Anterior cingulate cortex (tissue), 58 donors: ENCODE measurements around the gene TNFRSF6B.
"Not testable (repeated sequence)": the region's sequence is repeated elsewhere in the genome, so short reads cannot be mapped to it uniquely, and the experiment has no call there.

Experiments
- DNase-seq, 58 donors: peaks; one replicate each; lab custom pipeline; 2025; lab: John Stamatoyannopoulos, UW

Gene TNFRSF6B

DNA sequence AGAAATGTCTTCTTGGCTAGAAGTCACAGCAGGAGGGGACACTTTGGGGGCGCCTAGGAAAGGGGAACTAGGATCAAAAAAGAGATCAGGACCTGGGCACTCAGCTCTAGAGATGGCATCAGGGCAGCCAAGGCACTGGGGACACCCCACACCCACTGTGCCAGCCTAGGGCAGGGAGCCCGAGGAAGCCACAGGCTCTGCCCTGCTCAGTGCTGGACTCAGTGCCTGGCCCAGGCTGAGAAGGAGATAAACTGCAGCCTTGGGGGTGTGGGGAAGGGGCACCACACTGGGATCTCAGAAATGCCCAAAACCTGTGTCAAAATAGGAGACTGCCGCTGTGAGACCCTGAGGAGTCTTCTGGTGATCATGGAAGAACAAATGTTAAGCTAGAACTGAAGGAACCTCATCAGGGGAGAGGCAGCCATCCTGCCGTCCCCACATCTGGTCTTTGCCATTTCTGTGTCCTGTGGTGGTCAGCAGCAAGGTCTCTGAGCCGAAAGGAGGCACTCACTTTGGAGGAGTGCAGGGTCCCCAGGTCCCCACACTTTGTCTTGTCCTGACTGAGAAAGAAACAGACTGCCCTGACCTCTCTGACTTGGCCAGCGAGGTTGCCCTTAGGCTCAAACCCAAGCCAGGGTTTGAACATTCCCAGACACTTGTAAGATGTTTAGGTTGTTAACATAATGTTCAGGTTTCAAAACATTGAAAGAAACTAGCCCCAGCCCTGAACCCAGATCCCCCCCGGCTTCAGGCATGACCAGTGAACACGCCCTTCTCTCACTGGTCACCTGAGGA lies 9.0 kb downstream of the TNFRSF6B start:
- no peak for DNase-seq

DNA sequence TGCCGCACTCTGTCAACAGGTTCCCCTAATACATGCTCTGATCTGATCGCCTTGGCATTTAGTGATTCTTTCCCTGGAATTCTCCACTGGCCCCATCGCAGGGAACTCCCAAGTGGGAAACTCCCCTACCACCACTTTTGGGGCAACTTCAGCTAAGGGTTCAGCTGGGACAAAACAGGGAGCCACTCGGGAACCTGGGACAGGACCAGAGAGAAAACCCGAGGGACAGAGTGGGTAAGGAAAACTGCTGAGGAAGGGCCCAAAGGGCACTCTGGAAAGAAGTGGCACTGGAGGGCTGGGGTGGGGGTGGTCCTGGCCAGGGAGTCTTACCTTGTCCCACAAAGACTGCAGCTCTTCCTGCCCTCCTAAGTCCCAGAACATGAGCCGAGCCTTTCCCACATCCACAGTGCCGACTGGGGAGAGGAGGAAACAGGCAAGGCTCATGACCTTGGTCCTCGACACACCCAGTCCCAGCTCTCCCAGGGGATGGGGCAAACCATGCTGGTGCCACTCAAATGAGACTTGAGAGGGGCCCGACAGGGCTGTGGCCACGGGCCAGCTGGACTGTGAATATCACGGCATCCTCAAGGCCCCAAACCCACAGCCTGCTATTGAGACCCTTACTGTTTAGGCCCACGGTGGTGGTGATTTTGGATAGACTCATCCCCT lies 9.7 kb downstream of the TNFRSF6B start:
- DNase-seq = no peak

DNA sequence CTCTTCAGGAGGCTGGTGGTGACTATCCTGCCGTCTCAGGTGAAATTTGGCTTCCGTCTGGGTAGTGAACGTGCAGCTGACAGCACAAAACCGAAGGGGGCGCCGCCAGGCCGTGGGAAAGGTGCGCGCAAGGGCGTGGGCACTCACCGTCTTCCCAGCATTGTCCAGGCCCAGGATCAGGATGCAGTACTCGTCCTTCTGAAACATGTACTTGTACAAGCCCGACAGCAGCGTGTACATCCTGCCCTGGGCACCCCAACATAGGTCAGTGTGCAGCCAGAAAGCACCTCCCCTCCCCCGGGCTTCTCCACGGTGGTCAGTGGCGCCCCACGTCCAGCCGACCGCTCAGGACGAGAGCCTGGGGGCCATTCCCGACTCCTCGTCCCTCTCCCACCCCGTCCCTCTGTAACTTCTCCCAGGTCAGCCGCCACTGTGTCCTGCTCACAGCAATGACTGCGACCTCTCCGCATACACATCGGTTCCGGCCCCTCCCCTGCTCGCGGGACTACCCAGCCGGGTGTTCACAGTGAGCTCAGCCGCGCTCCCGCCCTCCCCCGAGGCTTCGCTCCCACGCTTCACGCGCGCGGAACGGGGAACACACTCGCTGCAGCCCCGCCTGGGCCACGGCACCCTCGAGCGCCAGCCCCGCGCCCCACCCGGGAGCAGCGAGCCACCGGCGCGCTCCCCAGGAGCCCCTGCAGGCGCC lies 10.6 kb downstream of the TNFRSF6B start:
- DNase-seq = peak in 8 of 58 donors; percentile 18 to 65 (median 42)

DNA sequence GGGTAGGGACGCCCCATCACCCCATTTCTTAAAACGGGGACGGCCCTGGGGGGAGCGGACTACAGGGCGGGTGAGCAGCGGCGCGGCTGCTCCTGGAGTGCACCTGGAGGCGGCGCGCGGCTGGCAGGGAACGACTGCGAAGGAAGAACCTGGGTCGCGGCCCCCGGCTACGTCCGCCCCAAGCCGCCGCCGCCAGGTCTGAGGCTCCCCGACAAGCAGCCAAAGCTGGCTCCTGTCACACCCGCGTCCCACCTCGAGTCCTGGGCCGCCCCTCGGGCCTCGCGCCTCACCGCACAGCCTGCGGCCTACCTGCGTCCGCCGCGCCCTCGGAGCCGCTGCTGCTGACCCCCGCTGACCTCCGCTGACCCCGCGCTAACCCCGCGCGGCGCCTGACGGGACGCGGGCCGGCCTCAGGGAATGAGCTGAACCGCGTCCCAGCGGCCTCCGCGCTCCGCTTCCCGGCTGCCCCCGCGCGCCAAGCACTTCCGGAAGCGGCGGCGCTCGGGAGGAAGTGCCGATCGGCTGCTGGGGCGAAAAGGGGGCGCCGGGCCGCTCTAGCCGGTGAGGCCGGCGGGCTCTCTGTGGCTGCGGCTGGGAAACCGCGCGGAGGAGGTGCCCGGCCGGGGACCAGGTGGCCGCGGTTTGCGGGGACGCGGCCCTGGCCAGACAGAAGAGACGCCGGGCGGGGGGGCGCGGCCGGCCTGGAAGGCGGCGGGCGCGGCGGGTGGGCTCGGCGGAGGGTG lies 11.3 kb downstream of the TNFRSF6B start, which contains the start of the genes ARFRP1 and ZGPAT:
TSS of gene ARFRP1 (minus strand) at position 419 of the 743 bp plus-strand sequence. CDS start 885 bp downstream, outside the sequence.
TSS of gene ZGPAT (plus strand) at position 482 of the 743 bp plus-strand sequence. CDS start 542 bp downstream, outside the sequence.
- DNase-seq = peak; percentile 42 to 94 (median 86)

DNA sequence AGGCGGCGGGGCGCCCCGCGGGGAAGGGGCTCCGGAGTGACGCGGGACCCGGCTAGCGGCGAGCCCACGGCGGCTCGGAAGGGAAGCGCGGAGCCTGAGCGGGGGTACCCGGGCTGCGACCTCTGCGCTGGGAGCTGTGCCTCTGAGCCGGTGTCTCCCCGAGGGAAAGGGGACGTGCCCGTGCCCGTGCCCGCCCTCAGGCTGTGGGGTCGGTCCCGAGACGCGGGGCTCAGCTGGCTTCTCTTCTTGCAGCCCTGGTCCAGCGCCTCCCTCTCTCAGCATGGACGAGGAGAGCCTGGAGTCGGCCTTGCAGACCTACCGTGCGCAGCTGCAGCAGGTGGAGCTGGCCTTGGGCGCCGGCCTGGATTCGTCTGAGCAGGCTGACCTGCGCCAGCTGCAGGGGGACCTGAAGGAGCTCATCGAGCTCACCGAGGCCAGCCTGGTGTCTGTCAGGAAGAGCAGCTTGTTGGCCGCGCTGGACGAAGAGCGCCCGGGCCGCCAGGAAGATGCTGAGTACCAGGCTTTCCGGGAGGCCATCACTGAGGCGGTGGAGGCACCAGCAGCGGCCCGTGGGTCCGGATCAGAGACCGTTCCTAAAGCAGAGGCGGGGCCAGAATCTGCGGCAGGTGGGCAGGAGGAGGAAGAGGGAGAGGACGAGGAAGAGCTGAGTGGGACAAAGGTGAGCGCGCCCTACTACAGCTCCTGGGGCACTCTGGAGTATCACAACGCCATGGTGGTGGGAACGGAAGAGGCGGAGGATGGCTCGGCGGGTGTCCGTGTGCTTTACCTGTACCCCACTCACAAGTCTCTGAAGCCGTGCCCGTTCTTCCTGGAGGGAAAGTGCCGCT lies 12.1 kb downstream of the TNFRSF6B start:
- no peak for DNase-seq

DNA sequence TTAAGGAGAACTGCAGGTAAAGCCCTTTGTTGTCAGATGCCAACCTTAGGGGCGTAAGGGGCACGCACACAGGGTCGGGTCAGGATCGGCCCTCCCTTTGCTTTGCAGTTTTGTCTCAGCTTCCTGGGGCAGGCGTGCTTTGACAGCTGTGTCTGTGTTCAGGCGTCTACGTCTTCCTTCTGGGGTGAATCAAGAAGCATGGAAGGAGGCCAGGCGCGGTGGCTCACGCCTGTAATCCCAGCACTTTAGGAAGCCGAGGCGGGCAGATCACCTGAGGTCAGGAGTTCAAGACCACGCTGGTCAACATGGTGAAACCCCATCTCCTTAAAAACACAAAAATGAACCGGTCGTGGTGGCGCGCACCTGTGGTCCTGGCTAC lies 12.7 kb downstream of the TNFRSF6B start:
- no peak for DNase-seq

DNA sequence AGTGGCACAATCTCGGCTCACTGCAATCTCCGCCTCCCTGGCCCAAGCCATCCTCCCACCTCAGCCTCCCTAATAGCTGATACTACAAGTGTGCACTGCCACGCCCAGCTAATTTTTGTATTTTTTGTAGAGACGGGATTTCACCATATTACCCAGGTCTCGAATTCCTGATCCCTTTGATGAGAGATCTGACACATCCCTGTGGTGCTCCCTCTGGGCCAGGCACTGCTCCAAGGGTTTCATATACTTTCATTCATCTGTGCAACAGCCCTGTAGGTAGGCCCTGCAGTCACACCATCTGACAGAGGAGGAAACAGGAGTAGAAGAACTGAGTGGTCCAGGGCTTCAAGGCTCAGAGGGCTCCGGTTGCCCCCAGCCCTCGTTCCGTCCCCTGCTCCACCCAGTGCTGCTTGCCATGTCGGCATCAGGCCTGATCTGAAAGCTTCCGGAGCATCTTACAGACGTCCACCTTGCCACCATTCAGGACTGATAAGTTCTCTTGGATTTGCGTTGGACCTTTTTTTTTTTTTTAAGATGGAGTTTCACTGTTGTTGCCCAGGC lies 14.7 kb downstream of the TNFRSF6B start:
- no peak for DNase-seq

DNA sequence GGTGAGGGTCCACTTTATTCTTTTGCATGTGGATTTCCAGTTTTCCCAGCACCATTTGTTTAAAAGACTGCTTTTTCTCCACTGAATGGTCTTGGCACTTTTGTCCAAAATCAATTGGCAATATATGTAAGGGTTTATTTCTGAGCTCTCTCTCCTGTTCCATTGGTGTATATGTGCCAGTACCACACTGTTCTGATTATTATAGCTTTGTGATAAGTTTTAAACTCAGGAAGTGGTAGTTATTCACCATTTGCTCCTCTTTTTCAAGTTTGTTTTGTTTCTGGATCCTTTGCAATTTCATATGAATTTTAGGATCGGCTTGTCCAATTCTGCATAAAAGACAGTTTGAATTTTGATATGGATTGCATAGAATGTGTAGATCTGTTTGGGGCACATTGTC lies 15.7 kb downstream of the TNFRSF6B start:
- DNase-seq = no peak

DNA sequence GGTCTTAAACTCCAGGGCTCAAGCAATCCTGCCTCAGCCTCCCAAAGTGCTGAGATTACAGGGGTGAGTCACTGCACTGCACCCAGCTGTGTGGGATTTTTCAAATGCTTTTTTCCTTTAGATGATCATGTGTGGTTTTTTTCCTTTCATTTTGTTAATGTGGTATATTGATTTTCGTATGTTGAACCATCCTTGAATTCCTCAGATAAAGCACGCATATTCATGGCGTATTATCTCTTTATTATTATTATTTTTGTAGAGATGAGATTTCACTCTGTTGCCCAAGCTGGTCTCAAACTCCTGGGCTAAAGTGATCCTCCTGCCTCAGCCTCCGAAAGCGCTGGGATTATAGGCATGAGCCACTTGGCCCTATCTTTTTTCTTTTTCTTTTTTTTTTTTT lies 18.4 kb downstream of the TNFRSF6B start:
- DNase-seq = no peak

DNA sequence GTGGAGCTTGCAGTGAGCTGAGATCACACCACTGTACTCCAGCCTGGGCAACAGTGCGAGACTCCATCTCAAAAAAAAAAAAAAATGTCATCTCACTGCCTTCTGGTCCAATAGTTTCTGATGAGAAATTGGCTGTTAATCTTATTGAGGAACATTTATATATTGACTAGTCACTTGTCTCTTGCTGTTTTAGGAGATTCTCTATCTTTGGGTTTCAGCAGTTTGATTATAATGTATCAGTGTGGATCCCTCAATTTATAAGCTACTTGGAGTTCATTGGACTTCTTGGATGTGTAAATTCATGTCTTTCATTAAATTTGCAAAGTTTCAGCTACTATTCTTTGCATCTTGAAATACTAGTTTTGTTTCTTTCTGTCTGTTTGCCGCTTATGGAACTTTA lies 22.5 kb downstream of the TNFRSF6B start:
- DNase-seq = no peak

DNA sequence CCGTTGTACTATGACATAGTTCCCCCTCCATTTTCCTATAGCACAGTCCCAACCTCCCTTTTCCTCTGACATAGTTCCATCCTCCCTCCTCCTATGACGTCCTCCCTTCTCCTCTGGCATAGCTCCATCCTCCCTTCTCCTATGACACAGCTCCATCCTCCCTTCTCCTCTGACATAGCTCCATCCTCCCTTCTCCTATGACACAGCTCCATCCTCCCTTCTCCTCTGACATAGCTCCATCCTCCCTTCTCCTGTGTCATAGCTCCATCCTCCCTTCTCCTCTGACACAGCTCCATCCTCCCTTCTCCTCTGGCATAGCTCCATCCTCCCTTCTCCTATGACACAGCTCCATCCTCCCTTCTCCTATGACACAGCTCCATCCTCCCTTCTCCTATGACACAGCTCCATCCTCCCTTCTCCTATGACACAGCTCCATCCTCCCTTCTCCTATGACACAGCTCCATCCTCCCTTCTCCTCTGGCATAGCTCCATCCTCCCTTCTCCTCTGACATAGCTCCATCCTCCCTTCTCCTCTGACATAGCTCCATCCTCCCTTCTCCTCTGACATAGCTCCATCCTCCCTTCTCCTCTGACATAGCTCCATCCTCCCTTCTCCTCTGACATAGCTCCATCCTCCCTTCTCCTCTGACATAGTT lies 26.6 kb downstream of the TNFRSF6B start:
- not testable (repeated sequence) for DNase-seq

DNA sequence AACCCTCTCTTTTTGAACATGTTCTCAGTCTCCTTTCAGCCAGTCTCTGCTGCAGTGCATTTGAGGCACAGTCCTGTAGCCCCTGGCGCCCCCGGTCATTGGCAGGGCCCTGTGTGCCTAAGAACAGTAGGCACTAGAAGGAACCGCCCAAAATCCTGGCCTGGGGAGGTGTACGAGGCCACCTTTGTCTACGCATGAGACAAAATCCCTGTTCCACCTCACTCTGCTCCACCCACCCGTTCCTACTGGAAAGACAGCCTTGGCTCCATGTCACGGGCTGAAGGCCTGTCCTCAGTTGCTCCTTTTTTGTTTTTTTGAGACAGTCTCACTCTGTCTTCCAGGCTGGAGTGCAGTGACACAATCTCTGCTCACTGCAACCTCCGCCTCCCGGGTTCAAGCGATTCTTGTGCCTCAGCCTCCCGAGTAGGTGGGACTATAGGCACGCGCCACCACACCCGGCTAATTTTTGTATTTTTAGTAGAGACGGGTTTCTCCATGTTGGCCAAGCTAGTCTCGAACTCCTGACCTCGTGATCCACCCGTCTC lies 33.8 kb downstream of the TNFRSF6B start:
- DNase-seq = peak in 1 of 58 donors; percentile 22

DNA sequence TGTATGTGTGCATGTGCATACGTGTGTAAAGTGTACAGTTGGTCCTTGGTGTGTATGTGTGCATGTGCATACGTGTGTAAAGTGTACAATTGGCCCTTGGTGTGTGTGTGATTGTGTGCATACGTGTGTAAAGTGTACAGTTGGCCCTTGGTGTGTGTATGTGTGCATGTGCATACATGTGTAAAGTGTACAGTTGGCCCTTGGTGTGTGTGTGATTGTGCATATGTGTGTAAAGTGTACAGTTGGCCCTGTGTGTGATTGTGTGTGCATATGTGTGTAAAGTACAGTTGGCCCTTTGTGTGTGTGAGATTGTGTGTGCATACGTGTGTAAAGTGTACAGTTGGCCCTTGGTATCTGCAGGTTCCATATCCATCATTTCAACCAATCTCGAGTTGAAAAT lies 35.0 kb downstream of the TNFRSF6B start:
- no peak for DNase-seq

DNA sequence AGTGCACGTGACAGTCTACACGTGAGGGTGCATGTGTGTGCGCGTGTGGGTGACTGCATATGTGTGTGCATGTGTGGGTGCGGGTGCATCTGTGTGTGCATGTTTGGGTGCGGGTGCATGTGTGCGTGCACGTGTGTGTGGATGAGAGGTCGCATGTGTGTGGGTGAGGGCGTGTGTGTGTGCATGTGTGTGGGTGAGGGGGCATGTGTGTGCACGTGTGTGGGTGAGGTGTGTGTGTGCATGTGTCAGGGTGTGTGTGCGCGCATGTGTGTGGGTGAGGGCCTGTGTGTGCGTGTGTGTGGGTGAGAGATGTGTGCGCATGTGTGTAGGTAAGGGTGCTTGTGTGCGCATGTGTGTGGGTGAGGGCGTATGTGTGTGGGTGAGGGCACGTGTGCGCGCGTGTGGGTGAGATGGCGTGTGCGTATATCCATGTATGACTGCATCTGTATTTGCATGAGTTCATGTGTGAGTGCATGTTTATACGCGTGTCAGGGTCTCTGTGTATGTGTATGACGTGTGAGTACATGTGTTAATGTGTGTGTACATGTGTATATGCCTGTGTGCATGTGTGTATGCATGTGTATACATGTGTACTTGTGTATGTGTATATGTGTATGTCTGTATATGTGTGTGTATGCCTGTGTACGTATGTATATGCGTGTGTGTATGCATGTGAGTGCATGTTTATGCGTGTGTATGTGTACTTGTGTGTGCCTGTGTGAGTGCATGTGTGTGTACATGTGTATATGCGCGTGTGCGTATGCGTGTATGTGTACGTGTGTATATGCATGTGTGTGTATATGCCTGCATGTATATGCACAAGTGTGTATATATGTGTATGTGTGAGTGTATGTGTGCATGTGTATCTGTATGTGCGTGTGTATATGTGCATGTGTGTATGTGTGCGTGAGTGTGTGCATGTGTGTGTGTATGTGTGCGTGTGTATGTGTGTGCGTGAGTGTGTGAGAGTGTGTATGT lies 36.0 kb downstream of the TNFRSF6B start:
- DNase-seq = no peak

DNA sequence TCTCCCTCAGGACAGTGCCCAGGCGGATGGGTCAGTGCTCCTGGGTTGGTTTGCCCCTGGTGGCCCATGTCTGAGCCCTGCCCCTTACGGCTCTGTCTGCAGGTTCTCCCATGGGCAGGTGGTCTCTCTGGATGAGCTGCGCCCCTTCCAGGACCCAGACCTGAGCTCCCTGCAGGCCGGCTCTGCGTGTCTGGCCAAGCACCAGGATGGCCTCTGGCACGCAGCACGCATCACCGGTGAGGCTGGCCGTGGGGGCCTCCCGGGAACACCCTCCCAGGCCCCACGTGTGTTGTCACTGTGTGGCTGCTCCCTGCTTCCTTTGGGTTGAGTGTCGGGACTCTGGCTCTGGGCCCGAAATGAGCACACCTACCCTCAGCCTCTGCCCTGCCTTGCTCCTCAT lies 36.7 kb downstream of the TNFRSF6B start:
- no peak for DNase-seq

DNA sequence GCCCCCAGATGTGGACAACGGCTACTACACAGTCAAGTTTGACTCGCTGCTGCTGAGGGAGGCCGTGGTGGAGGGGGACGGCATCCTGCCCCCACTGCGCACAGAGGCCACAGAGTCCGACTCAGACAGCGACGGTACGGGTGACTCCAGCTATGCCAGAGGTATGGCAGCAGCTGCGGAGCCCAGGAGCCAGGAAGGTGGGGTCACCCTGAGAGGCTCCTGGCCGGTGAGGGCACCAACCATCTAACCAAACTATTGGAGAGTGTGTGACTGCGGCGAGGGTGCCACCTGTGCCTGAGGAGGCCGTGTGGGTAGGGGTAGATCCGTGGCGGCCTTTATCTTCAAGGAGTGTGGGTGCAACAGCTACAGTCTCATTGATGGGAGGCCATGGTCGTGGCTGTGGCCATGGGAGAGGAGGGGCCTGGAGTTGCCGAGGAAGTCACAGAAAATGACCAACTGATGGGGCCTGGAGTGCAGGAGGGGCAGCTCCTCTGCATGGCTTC lies 37.2 kb downstream of the TNFRSF6B start:
- no peak for DNase-seq
